HepG2 (cell line): Measurements from ENCODE around the gene RPL41. TPM values are rescaled to one million over a fixed set of nuclear protein-coding genes. Genes with fewer than 3 reads are reported as not detected.

Experiments
- ATAC-seq: fragments of 200-7000 bp; cut with Tn5 transposase; 3 replicates; pipeline ENCODE4 v1.9.1; 2020; ENCODE audit warnings: mild to moderate bottlenecking, moderate library complexity
- BruUV-seq: library from RNA; stranded (reverse); fragments of 400-500 nt; replicated peaks from 2 replicates; lab custom pipeline; 2021; lab: Mats Ljungman, UMichigan
- CTCF ChIA-PET: fragments of 300-600 bp; formaldehyde crosslinking; extraction: SDS; loops from one replicate; lab custom pipeline; 2021; ENCODE audit warnings: low total read pairs, inconsistent platforms, low intra/inter-chr PET ratio; lab: Yijun Ruan, JAX
- POLR2A ChIA-PET: fragments of 350-600 bp; sonication (Branson Sonifier 250); formaldehyde crosslinking; loops from one replicate; lab custom pipeline; 2020; ENCODE audit warnings: antibody characterized with exemption, inconsistent platforms; lab: Yijun Ruan, JAX
- DNase-seq: peaks from one replicate; pipeline ENCODE4 v3.0.0-alpha.2; 2015; ENCODE audit warnings: low spot score
- FAIRE-seq: peaks from 3 replicates; lab custom pipeline; 2011; peaks lifted over from hg19 to GRCh38; lab: Jason Lieb, UNC
- H2AFZ ChIP-seq: one replicate; pipeline ENCODE4 v1.6.1; 2011; ENCODE audit warnings: low read length, inconsistent platforms
- H3K27ac ChIP-seq: fragments of 300-600 bp; 3 replicates; pipeline ENCODE4 v1.8.0; 2011; ENCODE audit warnings: mixed run types, mild to moderate bottlenecking, mixed read lengths, low read length, inconsistent platforms; ENCODE audit not compliant: insufficient read depth; ENCODE audit errors: extremely low read length
- H3K27me3 ChIP-seq, 2 experiments: fragments of 200-600 bp in 1 of 2; 2 replicates in 1 of 2; 3 replicates in 1 of 2; pipeline versions ENCODE4 v1.6.0 to v1.8.0; 2011; ENCODE audit warnings: low read length in 2 of 2, mild to moderate bottlenecking in 2 of 2, moderate library complexity in 2 of 2, inconsistent platforms in 1 of 2; ENCODE audit not compliant: insufficient read depth in 2 of 2, control insufficient read depth in 1 of 2
- H3K36me3 ChIP-seq, 2 experiments: fragments of 200-600 bp in 1 of 2; replicated peaks in 1 of 2; 2 replicates in 1 of 2; 3 replicates in 1 of 2; pipeline versions ENCODE4 v1.5.1 to v1.8.0; 2011; ENCODE audit warnings: low read length in 2 of 2, inconsistent platforms in 1 of 2; ENCODE audit not compliant: insufficient read depth in 2 of 2, control insufficient read depth in 1 of 2
- H3K4me1 ChIP-seq: 2 replicates; pipeline ENCODE4 v1.5.1; 2012; ENCODE audit warnings: low read length, inconsistent platforms; ENCODE audit not compliant: insufficient read depth
- H3K4me2 ChIP-seq: 2 replicates; pipeline ENCODE4 v1.6.0; 2011; ENCODE audit warnings: low read depth, low read length, inconsistent platforms
- H3K4me3 ChIP-seq, 3 experiments: fragments of 200-600 bp in 1 of 3; sonication (generic), shearing (Covaris generic) in 1 of 3; replicated peaks in 1 of 3; 2 replicates each; pipeline ENCODE4 v1.5.1; 2011 to 2016; ENCODE audit warnings: low read length in 3 of 3, inconsistent platforms in 2 of 3, low read depth in 2 of 3, mild to moderate bottlenecking in 2 of 3, control low read depth in 1 of 3, mixed read lengths in 1 of 3; ENCODE audit not compliant: insufficient read depth in 1 of 3
- H3K79me2 ChIP-seq: one replicate; pipeline ENCODE4 v1.6.1; 2011; ENCODE audit warnings: low read length, inconsistent platforms; ENCODE audit not compliant: insufficient read depth
- H3K9ac ChIP-seq: 2 replicates; pipeline ENCODE4 v1.6.0; 2011; ENCODE audit warnings: mild to moderate bottlenecking, low read depth, low read length, inconsistent platforms; ENCODE audit not compliant: insufficient read depth
- H3K9me3 ChIP-seq: 2 replicates; pipeline ENCODE4 v1.5.1; 2012; ENCODE audit warnings: mild to moderate bottlenecking, low read length
- H4K20me1 ChIP-seq: 2 replicates; pipeline ENCODE4 v1.6.0; 2011; ENCODE audit warnings: inconsistent platforms, mild to moderate bottlenecking, low read length, moderate library complexity; ENCODE audit not compliant: insufficient read depth
- ATF2 ChIP-seq: sonication (generic); formaldehyde crosslinking; IDR thresholded peaks from 2 replicates; pipeline ENCODE4 v1.4.0; 2020; ENCODE audit warnings: missing genetic modification reagents
- BHLHE40 ChIP-seq: IDR thresholded peaks from 2 replicates; pipeline ENCODE4 v1.6.1; 2011; ENCODE audit warnings: low read length, improper control_type of control experiment
- CEBPG ChIP-seq: IDR thresholded peaks from 2 replicates; pipeline ENCODE4 v1.6.1; 2016
- GATAD2A ChIP-seq: IDR thresholded peaks from 2 replicates; pipeline ENCODE4 v1.6.1; 2016
- HNRNPK ChIP-seq: fragments of 200-400 bp; formaldehyde crosslinking; IDR thresholded peaks from 2 replicates; pipeline ENCODE4 v1.6.1; 2018; ENCODE audit warnings: low read length, low read depth, moderate library complexity, mild to moderate bottlenecking; ENCODE audit not compliant: poor library complexity, severe bottlenecking
- RARA ChIP-seq: IDR thresholded peaks from 2 replicates; pipeline ENCODE4 v1.6.1; 2016; ENCODE audit warnings: missing genetic modification reagents, missing compliant biosample characterization
- SOX13 ChIP-seq, 3 experiments: fragments of 450-650 bp in 1 of 3; sonication (generic) in 1 of 3; formaldehyde crosslinking in 1 of 3; IDR thresholded peaks in 2 of 3; conservative IDR thresholded peaks in 1 of 3; 2 replicates each; pipeline versions ENCODE4 v1.5.0 to v1.6.1; 2016 to 2020; ENCODE audit warnings: antibody characterized with exemption in 1 of 3, mild to moderate bottlenecking in 1 of 3, missing compliant biosample characterization in 1 of 3, missing genetic modification reagents in 1 of 3, moderate library complexity in 1 of 3
- SOX6 ChIP-seq, 2 experiments: fragments of 450-650 bp in 1 of 2; sonication (generic) in 1 of 2; formaldehyde crosslinking in 1 of 2; IDR thresholded peaks; 2 replicates each; pipeline versions ENCODE4 v1.4.0 to v1.6.1; 2017 to 2020; ENCODE audit warnings: antibody characterized with exemption in 1 of 2, mild to moderate bottlenecking in 1 of 2, missing genetic modification reagents in 1 of 2
- TEAD3 ChIP-seq: optimal IDR thresholded peaks from 2 replicates; pipeline ENCODE3; 2016; ENCODE audit warnings: borderline replicate concordance
- TFDP1 ChIP-seq: IDR thresholded peaks from 2 replicates; pipeline ENCODE4 v1.6.1; 2016; ENCODE audit warnings: missing compliant biosample characterization, missing genetic modification reagents, borderline replicate concordance
- ZNF362 ChIP-seq: sonication (generic); formaldehyde crosslinking; IDR thresholded peaks from 2 replicates; pipeline ENCODE4 v1.4.0; 2020; ENCODE audit warnings: missing genetic modification reagents, mild to moderate bottlenecking, borderline replicate concordance
- ZNF770 ChIP-seq: sonication (generic); formaldehyde crosslinking; IDR thresholded peaks from 2 replicates; pipeline ENCODE4 v1.5.0; 2020; ENCODE audit warnings: mild to moderate bottlenecking, missing genetic modification reagents
- WGBS: methylation state at CpG from one replicate; pipeline ENCODE4 v1.1.6; 2017; ENCODE audit warnings: low lambda C conversion rate; 5-methylcytosine and 5-hydroxymethylcytosine counted together
- in situ Hi-C: cut with HindIII; loops from 2 replicates; pipeline ENCODE4 v1.10.0; 2017; ENCODE audit warnings: low pct_unique_long_range_greater_than_20kb; ENCODE audit not compliant: extremely low pct_ligation_motif_present
- intact Hi-C: fragments of 100-400 bp; cut with micrococcal nuclease; formaldehyde crosslinking; loops from one replicate; pipeline ENCODE4 v1.10.0; 2022; ENCODE audit not compliant: unreplicated experiment
- polyA plus RNA-seq, 8 experiments: library from polyadenylated mRNA; depleted of rRNA in 3 of 8; stranded (reverse) in 7 of 8; unstranded in 1 of 8; fragments of >200 nt; fragmentation: Illumina TruSeq in 4 of 8; extraction: Trizol in 4 of 8; gene quantifications; 2 replicates each; pipeline versions ENCODE4 v1.2.1 to v1.2.3, GENCODE V29; 2011 to 2016; ENCODE audit warnings: low read depth in 4 of 8, missing spikeins in 1 of 8, mixed read lengths in 1 of 8; ENCODE audit not compliant: insufficient read depth in 1 of 8
- total RNA-seq, 5 experiments: library from RNA; depleted of rRNA; stranded (reverse); fragments of >200 nt; fragmentation: Illumina TruSeq; extraction: Trizol; gene quantifications; 2 replicates each; pipeline ENCODE4 v1.2.3, GENCODE V29; 2016; ENCODE audit warnings: low read depth in 1 of 5
- TF ChIP-seq, protein P1 (sequence below): IDR thresholded peaks from 2 replicates; pipeline ENCODE4 v1.6.1; 2016; ENCODE audit warnings: missing biosample characterization, missing genetic modification reagents, low read depth

RPL41 gene
- total and polyA plus RNA-seq, 2 of the 13 experiments (the other 11 are each of a cell fraction or from before 2014, with no cell fraction given), result 4,012 to 7,670 TPM

DNA sequence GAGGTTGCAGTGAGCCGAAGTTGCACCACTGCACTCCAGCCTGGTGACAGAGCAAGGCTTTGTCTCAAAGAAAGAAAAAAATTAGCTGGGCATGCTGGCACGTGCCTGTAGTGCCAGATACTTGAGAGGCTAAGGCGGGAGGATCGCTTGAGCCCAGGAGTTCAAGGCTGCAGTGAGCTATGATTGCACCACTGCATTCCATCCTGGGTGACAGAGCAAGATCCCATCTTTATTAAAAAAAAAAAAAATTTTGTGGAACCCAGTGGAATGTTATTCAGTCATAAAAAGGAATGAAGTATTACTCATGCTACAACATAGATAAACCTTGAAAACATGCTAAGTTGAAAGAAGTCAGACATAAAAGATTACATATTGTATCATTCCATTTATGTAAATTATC, 44.8 kb upstream of the RPL41 start:
- FAIRE-seq, result no peak
- H3K36me3 ChIP-seq, result no peaks in the 10 kb centered on the region
- no peaks in the 10 kb centered on the region for H3K79me2 ChIP-seq
- H4K20me1 ChIP-seq, result no peaks in the 10 kb centered on the region
- CTCF ChIA-PET, result no interaction called here
- DNase-seq, result peak; percentile 56
- POLR2A ChIA-PET, result interaction anchor here (1.0 to 2.5 kb wide), 3 partner anchors 10 to 98 kb away, joined by 3 to 14 read pairs (median 4); partner anchors contain the start of genes RAB5B and SUOX
- no peak overlapping the region for H2AFZ ChIP-seq
- H3K4me3 ChIP-seq, result no peak overlapping the region
- H3K4me1 ChIP-seq, result peaks cover 39% of the 10 kb centered on the region
- no peaks in the 10 kb centered on the region; a peak in 1 of 5 replicates for H3K27me3 ChIP-seq
- in situ Hi-C loops, result no loop called here
- H3K9ac ChIP-seq, result no peak overlapping the region
- no peak; the same call in 1 of the 3 replicates for ATAC-seq
- H3K9me3 ChIP-seq, result no peaks in the 10 kb centered on the region
- H3K4me2 ChIP-seq, result no peak overlapping the region
- H3K27ac ChIP-seq, result no peak overlapping the region
- WGBS, result 6% methylated on average over 4 of the region's 4 CpGs
- BruUV-seq, result no TSS peak
- TF ChIP-seq SOX13 (IDR thresholded peaks at IDR 0.05), result no peak
- peak in 1 of 2 experiments; percentile 35; a peak in 1 of 4 replicates for TF ChIP-seq SOX13 (CRISPR knock-in tag; conservative IDR thresholded peaks at IDR 0.05 in 1 of 2, IDR thresholded peaks at IDR 0.05 in 1 of 2)
- peak; percentile 53 for TF ChIP-seq TEAD3
- TF ChIP-seq, protein P1, sequence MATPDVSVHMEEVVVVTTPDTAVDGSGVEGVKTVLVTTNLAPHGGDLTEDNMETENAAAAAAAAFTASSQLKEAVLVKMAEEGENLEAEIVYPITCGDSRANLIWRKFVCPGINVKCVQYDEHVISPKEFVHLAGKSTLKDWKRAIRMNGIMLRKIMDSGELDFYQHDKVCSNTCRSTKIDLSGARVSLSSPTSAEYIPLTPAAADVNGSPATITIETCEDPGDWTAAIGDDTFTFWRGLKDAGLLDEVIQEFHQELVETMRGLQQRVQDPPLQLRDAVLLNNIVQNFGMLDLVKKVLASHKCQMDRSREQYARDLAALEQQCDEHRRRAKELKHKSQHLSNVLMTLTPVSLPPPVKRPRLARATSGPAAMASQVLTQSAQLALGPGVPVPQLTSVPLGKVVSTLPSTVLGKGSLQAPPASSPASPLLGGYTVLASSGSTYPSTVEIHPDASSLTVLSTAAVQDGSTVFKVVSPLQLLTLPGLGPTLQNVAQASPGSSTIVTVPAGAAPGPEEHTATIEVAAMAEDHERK (CRISPR knock-in tag), result no peak
- peak; percentile 59; the same call in 1 of the 2 replicates for TF ChIP-seq ZNF362 (CRISPR knock-in tag)
- TF ChIP-seq ZNF770 (CRISPR knock-in tag), result peak; percentile 80
- TF ChIP-seq TFDP1, result 0 out of 2 replicates have a peak, but pooled peaks have one; percentile 19
- TF ChIP-seq HNRNPK, result no peak
- TF ChIP-seq ATF2 (CRISPR knock-in tag), result no peak
- peak; percentile 81 for TF ChIP-seq BHLHE40
- 0 out of 2 replicates have a peak, but pooled peaks have one; percentile 12 for TF ChIP-seq GATAD2A (CRISPR knock-in tag)
- peak; percentile 39; the same call in 1 of the 2 replicates for TF ChIP-seq RARA
- TF ChIP-seq CEBPG (CRISPR knock-in tag), result 0 out of 2 replicates have a peak, but pooled peaks have one; percentile 14
- TF ChIP-seq SOX6 (IDR thresholded peaks at IDR 0.05), result no peak
- TF ChIP-seq SOX6 (CRISPR knock-in tag; IDR thresholded peaks at IDR 0.05), result peak; percentile 40; the same call in 1 of the 2 replicates
- TF ChIP-seq, all 625 proteins: peak for 10
- intact Hi-C loops, result no loop called here
